HG03342 (cell line): ENCODE results near the gene CORO7.
"Not testable (repeated sequence)": the region's sequence is repeated elsewhere in the genome, so short reads cannot be mapped to it uniquely, and the experiment has no call there.

Experiments
- ATAC-seq: cut with Tn5 transposase; IDR thresholded peaks from one replicate; pipeline ENCODE4 v1.9.1; 2021; ENCODE audit warnings: mild to moderate bottlenecking, moderate library complexity; ENCODE audit not compliant: unreplicated experiment

CORO7 gene

GRCh38 chr16:4340443-4340842, 76.0 kb downstream of the CORO7 start:
- no peak for ATAC-seq

- ATAC-seq: no peak
Measured at GRCh38 chr16:4339909-4340308, 76.5 kb downstream of the CORO7 start.

- no peak for ATAC-seq
Measured at GRCh38 chr16:4339455-4339854, 76.9 kb downstream of the CORO7 start.

GRCh38 chr16:4338712-4339299, 77.6 kb downstream of the CORO7 start:
- no peak for ATAC-seq

- no peak for ATAC-seq
Measured at GRCh38 chr16:4338125-4338582, 78.2 kb downstream of the CORO7 start.

- ATAC-seq: no peak
Measured at GRCh38 chr16:4337540-4338088, 78.8 kb downstream of the CORO7 start.

- no peak for ATAC-seq
Measured at GRCh38 chr16:4336701-4337539, 79.5 kb downstream of the CORO7 start.

GRCh38 chr16:4334724-4335495, 81.5 kb downstream of the CORO7 start:
- no peak for ATAC-seq

GRCh38 chr16:4333714-4334113, 82.7 kb downstream of the CORO7 start:
- ATAC-seq: not testable (repeated sequence)

GRCh38 chr16:4333308-4333638, 83.1 kb downstream of the CORO7 start:
- no peak for ATAC-seq

- ATAC-seq: no peak
Measured at GRCh38 chr16:4332623-4333307, 83.6 kb downstream of the CORO7 start.

GRCh38 chr16:4332083-4332482, 84.3 kb downstream of the CORO7 start:
- ATAC-seq: no peak

GRCh38 chr16:4330277-4330874, 86.0 kb downstream of the CORO7 start:
- no peak for ATAC-seq

- ATAC-seq: no peak
Measured at GRCh38 chr16:4328782-4329775, 87.3 kb downstream of the CORO7 start.

GRCh38 chr16:4328046-4328781, 88.2 kb downstream of the CORO7 start:
- ATAC-seq: no peak

GRCh38 chr16:4327386-4328045, 88.9 kb downstream of the CORO7 start:
- ATAC-seq: no peak

GRCh38 chr16:4325253-4325758, 91.1 kb downstream of the CORO7 start:
- ATAC-seq: no peak
